Transverse colon (tissue), 4 donors: Measurements from ENCODE around the gene ATP1A3. TPM values are rescaled to one million over a fixed set of nuclear protein-coding genes. Genes with fewer than 3 reads are reported as not detected.

ENCODE experiments used
- DNase-seq: peaks from one replicate; pipeline ENCODE4 v3.0.0-alpha.2; 2019
- H3K27ac ChIP-seq, 4 donors: fragments of 200-600 bp; sonication (generic); 2 replicates each; pipeline ENCODE4 v1.5.1; 2016 to 2018; ENCODE audit warnings: inconsistent platforms in 4 of 4
- H3K27me3 ChIP-seq: fragments of 200-600 bp; sonication (generic); 2 replicates; pipeline ENCODE4 v1.5.1; 2017; ENCODE audit warnings: inconsistent platforms
- H3K36me3 ChIP-seq, 4 donors: fragments of 200-600 bp; sonication (generic); 2 replicates each; pipeline ENCODE4 v1.5.1; 2017 to 2019; ENCODE audit warnings: inconsistent platforms in 4 of 4
- H3K4me1 ChIP-seq, 4 donors: fragments of 200-600 bp; sonication (generic); 2 replicates each; pipeline ENCODE4 v1.5.1; 2017 to 2020; ENCODE audit warnings: inconsistent platforms in 4 of 4
- H3K4me3 ChIP-seq, 4 donors: fragments of 200-600 bp; sonication (generic); 1 replicate in 1 of 4; 2 replicates in 3 of 4; pipeline versions ENCODE4 v1.5.1 to v1.6.1; 2017 to 2019; ENCODE audit warnings: inconsistent platforms in 4 of 4
- H3K9me3 ChIP-seq, 2 donors: fragments of 200-600 bp; sonication (generic); 2 replicates each; pipeline ENCODE4 v1.5.1; 2017 to 2019; ENCODE audit warnings: inconsistent platforms in 2 of 2
- EP300 ChIP-seq: sonication (generic); formaldehyde crosslinking; IDR thresholded peaks from one replicate; pipeline ENCODE4 v1.6.1; 2017; ENCODE audit warnings: antibody characterized with exemption, low read depth
- POLR2A ChIP-seq: fragments of 450-650 bp; IDR thresholded peaks from one replicate; pipeline ENCODE4 v1.6.1; 2016; ENCODE audit warnings: antibody characterized with exemption, mild to moderate bottlenecking, moderate library complexity
- POLR2AphosphoS5 ChIP-seq, 3 donors: sonication (generic); formaldehyde crosslinking; IDR thresholded peaks; one replicate each; pipeline ENCODE4 v1.6.1; 2016; ENCODE audit warnings: antibody characterized with exemption in 3 of 3
- WGBS, 2 donors: methylation state at CpG; one replicate each; pipeline ENCODE4 v1.1.5; 2018; ENCODE audit warnings: low coverage in 1 of 2; 5-methylcytosine and 5-hydroxymethylcytosine counted together
- in situ Hi-C, 4 donors: fragments of 200-750 bp; cut with MboI; loops; one replicate each; pipeline versions ENCODE4 v1.15.0 to v1.15.1; 2017; ENCODE audit warnings: low sequenced_read_pairs in 3 of 4, low pct_ligation_motif_present in 1 of 4, low pct_unique_long_range_greater_than_20kb in 1 of 4
- intact Hi-C: fragments of 100-400 bp; cut with DNase I; formaldehyde crosslinking; loops from one replicate; pipeline ENCODE4 v1.15.1; 2023; ENCODE audit warnings: low total_unique reads
- total RNA-seq, 4 donors: library from RNA; depleted of rRNA; stranded (reverse); fragments of >200 nt; gene quantifications; one replicate each; pipeline ENCODE4 v1.1.0, GENCODE V29; 2016
- TF ChIP-seq, protein P1 (sequence below), 5 experiments: fragments of 200-600 bp in 3 of 5; fragments of 450-650 bp in 2 of 5; sonication (generic) in 3 of 5; IDR thresholded peaks; 1 replicate in 2 of 5; 2 replicates in 3 of 5; pipeline ENCODE4 v1.5.1; 2016 to 2017; ENCODE audit warnings: antibody characterized with exemption in 5 of 5, inconsistent platforms in 3 of 5, mild to moderate bottlenecking in 2 of 5, moderate library complexity in 1 of 5

The ATP1A3 gene
- total RNA-seq, 4 donors from 2014 or later: 0.20 to 1.1 (median 1.1) TPM; not detected in 1

DNA sequence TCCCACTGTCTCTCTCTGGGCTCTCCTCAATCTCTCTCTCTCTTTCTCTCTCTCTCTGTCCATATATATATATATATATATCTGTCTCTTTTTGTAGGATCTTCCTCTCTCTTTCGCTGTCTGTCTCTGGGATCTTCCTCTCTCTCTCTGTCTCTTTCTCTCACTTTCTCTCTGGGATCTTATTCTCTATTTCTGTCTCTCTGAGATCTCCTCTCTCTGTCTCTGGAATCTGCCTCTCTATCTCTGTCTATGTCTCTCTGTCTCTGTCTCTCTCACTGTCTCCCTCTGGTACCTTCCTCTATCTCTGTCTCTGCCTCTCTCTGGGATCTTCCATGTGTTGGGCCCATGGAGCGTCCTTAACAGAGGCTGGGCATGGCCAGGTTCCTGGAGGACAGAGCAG lies 3.4 kb downstream of the ATP1A3 start:
- H3K36me3 ChIP-seq: no peaks in the 10 kb centered on the region
- H3K4me1 ChIP-seq: peaks cover 5 to 11% (median 8%) of the 10 kb centered on the region in 4 donors
- no peak overlapping the region for H3K4me3 ChIP-seq
- H3K9me3 ChIP-seq: no peaks in the 10 kb centered on the region
- 62 to 70% methylated on average over 2 of the region's 2 CpGs for WGBS, 2 donors
- DNase-seq: no peak
- H3K27ac ChIP-seq: no peak overlapping the region
- TF ChIP-seq POLR2A (no peak), POLR2AphosphoS5 (IDR thresholded peaks at IDR 0.05) (no peak), EP300 (no peak)
- TF ChIP-seq, protein P1, sequence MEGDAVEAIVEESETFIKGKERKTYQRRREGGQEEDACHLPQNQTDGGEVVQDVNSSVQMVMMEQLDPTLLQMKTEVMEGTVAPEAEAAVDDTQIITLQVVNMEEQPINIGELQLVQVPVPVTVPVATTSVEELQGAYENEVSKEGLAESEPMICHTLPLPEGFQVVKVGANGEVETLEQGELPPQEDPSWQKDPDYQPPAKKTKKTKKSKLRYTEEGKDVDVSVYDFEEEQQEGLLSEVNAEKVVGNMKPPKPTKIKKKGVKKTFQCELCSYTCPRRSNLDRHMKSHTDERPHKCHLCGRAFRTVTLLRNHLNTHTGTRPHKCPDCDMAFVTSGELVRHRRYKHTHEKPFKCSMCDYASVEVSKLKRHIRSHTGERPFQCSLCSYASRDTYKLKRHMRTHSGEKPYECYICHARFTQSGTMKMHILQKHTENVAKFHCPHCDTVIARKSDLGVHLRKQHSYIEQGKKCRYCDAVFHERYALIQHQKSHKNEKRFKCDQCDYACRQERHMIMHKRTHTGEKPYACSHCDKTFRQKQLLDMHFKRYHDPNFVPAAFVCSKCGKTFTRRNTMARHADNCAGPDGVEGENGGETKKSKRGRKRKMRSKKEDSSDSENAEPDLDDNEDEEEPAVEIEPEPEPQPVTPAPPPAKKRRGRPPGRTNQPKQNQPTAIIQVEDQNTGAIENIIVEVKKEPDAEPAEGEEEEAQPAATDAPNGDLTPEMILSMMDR (IDR thresholded peaks at IDR 0.05): no peak
- intact Hi-C loops: loop anchor here (5.0 kb wide), 1 partner anchor 503 kb away; no protein-coding TSS in a partner anchor
- H3K27me3 ChIP-seq: peaks cover 52% of the 10 kb centered on the region
- in situ Hi-C loops: no loop called here

- H3K36me3 ChIP-seq: no peaks in the 10 kb centered on the region
- no peak for DNase-seq
- H3K27me3 ChIP-seq: peaks cover 47% of the 10 kb centered on the region
- TF ChIP-seq POLR2AphosphoS5 (IDR thresholded peaks at IDR 0.05) (no peak), POLR2A (no peak), EP300 (no peak)
- TF ChIP-seq, protein P1 (IDR thresholded peaks at IDR 0.05): no peak
- in situ Hi-C loops (no loop called here), intact Hi-C loops (loop anchor here (5.0 kb wide), 1 partner anchor 503 kb away; no protein-coding TSS in a partner anchor)
- H3K4me3 ChIP-seq: no peak overlapping the region
- H3K4me1 ChIP-seq: peaks cover 5 to 11% (median 8%) of the 10 kb centered on the region in 4 donors
- no peaks in the 10 kb centered on the region for H3K9me3 ChIP-seq
- H3K27ac ChIP-seq: no peak overlapping the region
- 84 to 87% methylated on average over 4 of the region's 4 CpGs for WGBS, 2 donors
Observed at GRCh38 chr19:41990028-41990427, 4.0 kb downstream of the ATP1A3 start.

DNA sequence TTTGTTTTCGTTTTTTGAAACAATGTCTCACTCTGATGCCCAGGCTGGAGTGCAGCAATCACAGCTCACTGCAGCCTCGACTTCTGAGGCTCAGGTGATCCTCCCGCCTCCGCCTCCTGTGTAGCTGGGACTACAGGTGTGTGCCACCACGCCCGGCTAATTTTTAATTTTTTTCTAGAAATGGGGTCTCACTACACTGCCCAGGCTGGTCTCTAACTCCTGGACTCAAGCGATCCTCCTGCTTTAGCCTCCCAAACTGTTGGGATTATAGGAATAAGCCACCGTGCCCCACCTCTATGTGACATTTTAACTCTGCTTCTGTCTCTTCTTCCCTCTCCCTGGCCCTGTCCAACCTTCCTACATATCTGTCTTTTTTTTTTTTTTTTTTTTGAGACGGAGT lies 5.1 kb downstream of the ATP1A3 start:
- Histone ChIP-seq H3K4me1 (peaks cover 5 to 6% (median 5%) of the 10 kb centered on the region in 4 donors), H3K9me3 (no peaks in the 10 kb centered on the region), H3K4me3 (no peak overlapping the region), H3K36me3 (no peaks in the 10 kb centered on the region), H3K27ac (no peak overlapping the region), H3K27me3 (peaks cover 36% of the 10 kb centered on the region)
- WGBS, 2 donors: 86 to 88% methylated on average over 6 to 9 of the region's 9 CpGs
- intact Hi-C loops (no loop called here), in situ Hi-C loops (no loop called here)
- DNase-seq: no peak
- TF ChIP-seq POLR2AphosphoS5 (IDR thresholded peaks at IDR 0.05) (no peak), POLR2A (no peak), EP300 (no peak)
- TF ChIP-seq, protein P1 (IDR thresholded peaks at IDR 0.05): no peak

DNA sequence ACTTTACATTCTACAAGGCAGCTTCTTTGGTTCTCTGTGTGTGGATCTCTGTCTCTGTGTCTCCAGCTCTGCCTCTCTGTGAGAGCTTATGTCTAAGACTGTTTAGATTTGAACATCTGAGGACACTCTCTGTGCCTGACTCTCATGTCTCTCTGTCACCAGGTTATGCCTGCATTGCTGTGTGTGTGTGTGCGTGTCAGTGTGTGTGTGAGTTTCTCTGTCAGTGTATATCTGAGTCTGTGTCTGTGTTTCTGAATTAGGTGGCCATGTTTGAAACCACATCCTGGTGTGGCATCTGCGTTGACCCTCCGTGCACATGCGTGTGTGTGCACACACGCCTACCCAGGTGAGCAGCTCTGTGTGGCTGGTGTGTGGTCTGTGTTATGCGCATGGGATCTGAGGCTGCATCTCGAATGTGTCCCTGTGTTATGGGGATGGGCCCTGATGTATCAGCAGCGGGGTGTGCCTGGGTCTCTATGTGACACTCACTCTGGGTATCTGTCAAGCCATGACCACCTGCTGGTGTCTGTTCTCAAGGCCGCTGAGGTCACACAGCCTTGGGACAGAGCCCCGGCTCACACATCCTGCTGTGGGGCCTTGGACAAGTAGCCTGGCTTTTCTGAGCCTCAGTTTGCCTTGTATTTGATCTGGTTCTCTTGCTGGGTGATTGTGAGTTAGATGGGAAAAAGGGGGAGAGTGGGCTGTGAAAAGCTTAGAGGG lies 6.7 kb downstream of the ATP1A3 start:
- no peaks in the 10 kb centered on the region for H3K4me1 ChIP-seq
- 76% methylated on average over 10 of the region's 10 CpGs; no CpG with 5 or more reads in 1 of the 2 donors for WGBS, 2 donors
- DNase-seq: no peak
- H3K9me3 ChIP-seq: no peaks in the 10 kb centered on the region
- in situ Hi-C loops (no loop called here), intact Hi-C loops (no loop called here)
- TF ChIP-seq POLR2AphosphoS5 (IDR thresholded peaks at IDR 0.05) (no peak), POLR2A (no peak), EP300 (no peak)
- TF ChIP-seq, protein P1 (IDR thresholded peaks at IDR 0.05): no peak
- no peaks in the 10 kb centered on the region for H3K36me3 ChIP-seq
- H3K27ac ChIP-seq: no peak overlapping the region
- peaks cover 19% of the 10 kb centered on the region for H3K27me3 ChIP-seq
- no peak overlapping the region for H3K4me3 ChIP-seq
